GM21717 (cell line): Measurements from ENCODE around the gene CHN2.
"Not testable (repeated sequence)": the region's sequence is repeated elsewhere in the genome, so short reads cannot be mapped to it uniquely, and the experiment has no call there.

Source experiments
- ATAC-seq: cut with Tn5 transposase; IDR thresholded peaks from one replicate; pipeline ENCODE4 v1.9.1; 2021; ENCODE audit warnings: mild to moderate bottlenecking, moderate library complexity; ENCODE audit not compliant: unreplicated experiment

CHN2 gene

DNA sequence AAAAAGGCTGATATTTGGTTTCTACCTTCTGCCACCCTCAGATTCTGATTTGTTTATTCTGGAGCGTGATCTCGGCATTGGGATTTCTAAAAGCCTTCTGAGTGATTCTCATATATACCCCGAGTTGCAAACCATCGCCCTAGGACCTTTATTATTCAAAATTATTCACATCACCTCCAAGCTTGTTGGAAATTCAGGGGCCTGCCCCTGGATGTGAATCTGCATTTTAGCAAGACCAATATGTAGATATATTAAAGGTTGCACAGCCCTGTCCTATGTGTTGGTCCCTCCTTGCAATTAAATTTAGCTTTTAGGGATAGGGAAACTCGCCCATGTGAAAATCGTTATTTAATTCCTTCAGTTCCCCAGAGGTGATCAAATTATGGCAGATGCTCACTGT, 9.0 kb upstream of the CHN2 start:
- ATAC-seq, result no peak

DNA sequence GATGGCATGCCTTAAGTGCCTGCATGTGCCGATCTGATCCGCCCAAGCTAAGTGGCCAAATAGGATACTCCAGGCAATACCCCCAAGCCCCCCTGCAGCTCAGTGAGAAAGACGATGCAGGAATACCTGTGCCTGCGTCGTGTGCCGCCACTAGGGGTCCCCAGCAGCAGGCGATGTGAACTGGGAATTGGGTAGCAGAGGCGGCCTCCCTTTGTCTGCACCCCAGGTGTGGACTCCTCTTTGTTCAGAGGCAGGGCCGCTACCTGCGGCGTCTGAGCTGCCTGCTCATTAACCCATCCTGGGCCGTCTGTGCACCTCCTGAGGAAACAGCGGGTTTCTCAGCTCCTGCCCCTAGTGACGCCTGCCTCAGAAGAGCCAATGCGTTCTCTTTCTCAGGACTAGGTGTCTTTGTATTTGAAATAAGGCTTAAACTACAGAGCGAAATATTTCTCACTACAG, 4.8 kb upstream of the CHN2 start:
- no peak for ATAC-seq

DNA sequence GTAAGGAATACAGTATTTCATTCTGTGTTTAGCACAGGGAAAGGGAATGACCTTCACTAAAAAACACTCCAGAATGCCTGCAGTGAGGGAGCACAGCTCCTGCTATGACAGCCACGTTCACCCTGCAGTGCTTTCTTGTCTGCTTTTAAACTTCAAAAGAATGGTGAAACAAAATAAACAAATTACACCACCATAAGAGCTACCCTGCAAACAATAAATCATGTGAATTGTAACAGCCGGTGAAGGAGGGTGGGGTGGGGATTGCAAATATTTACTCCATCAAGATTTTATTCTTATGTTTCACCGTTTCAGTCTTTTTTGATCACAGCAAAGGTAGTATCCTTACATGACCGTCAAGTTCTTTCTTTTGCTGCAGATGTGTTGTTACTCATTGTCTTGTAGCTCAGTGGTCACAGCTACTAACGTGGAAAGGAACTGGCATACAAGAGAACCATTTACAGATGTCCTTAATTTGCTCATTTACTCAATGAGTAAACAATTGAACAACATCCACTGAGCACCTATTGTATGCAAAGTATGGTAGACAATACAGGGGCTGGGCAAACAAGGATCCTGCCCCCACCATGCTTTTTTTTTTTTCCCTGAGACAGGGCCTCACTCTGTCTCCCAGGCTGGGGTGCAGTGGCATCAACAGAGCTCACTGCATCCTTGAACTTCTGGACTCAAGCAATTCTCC, 4.1 kb upstream of the CHN2 start:
- no peak for ATAC-seq

DNA sequence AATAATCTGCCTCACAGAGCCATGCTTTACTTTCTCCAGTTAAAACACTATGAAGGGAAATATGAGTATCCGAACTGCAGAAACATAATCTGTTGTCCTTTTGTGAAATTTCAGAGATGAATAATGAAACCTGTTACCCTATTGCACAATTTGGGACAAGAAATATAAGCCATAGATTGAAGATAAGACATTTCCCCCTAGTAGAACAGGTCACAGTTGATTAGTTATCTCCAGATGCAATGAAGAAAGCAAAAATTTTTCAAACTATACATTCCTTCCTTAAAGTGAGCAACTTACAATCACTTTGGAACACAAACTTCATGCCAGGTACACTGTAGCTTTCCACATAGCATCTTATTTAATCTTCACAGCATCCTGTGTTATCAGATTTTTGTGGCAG, 2.3 kb upstream of the CHN2 start:
- no peak for ATAC-seq

DNA sequence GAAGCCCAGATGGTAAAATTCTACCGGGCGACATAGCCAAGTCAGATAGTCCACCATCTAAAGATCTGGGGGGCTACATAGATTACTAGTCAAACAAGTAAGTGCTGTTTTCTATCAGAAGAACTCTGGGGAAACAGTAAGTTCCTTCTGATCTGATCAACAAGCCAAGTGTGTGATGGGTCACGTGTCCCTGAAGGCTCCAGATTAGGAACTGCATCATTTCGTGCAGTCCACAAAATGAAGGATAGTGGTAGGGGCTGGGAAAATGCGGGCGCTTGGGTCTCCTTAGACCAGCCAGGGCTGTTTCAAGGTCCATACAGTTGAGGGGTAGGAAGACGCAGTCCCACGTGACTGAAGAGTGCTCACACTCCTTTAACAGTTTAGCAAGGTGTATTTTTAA, 1.8 kb upstream of the CHN2 start:
- ATAC-seq, result no peak

DNA sequence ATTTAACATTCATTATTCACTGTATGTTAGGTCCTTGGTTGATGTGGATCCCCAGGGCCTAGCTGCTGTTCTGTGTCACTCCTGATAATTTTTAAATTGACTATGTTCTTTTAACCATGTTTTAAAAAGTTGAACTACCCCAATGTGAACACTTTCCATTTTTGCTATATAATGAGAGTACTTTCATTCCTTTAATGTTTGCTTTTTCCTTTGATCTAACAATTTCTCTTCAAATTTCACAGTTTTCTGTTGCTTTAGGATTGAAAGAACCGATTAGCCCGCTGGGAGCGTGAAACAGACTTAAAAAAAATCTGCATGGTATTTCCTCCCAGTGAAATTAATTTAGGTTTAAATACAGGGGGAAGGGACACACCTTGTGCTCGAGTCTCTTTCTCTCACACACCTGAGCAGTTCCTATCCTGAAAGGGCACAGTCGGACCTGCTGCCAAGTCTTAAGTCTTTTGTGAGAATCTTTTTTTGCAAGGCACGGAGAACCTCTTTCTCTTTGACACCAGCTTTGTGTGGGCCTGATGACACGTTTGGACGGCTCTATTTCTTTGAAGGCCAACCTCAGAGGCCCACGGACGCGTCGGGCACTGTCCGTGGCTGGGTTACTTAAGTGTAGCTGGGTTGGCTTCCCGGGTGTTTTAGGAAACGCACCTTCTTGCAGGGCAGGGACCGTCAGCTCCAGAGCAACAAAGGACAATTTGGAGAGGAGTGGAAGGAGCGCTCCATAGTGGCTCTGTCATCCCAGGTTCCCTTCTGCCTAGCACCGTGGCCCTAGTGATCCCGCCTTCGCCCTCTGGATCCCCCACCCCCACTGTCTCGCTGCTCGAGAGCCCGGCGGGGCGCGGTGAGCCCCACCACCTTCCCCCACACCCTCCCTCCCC, 1.0 kb upstream of the CHN2 start:
- no peak for ATAC-seq

DNA sequence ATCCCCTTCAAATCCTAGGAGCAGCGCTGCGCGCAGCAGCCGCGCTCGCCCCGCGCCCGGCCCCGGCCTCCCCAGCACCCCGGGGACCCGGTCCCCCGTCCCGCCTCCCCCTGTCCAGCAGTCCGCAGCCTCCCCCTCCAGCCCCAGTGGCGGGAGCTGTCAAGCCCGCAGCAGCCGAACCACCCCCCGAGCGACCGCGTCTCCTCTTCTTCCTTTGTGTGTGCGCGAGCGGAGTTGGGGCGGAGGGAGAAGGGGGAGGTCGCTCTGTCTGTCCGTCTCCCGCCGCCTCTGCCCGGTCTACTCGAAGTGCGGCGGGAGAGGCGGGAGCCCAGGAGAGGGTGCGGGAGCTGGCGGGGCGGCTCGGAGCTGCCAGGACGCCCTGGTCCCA, 375 bp upstream of the CHN2 start:
- ATAC-seq, result no peak

DNA sequence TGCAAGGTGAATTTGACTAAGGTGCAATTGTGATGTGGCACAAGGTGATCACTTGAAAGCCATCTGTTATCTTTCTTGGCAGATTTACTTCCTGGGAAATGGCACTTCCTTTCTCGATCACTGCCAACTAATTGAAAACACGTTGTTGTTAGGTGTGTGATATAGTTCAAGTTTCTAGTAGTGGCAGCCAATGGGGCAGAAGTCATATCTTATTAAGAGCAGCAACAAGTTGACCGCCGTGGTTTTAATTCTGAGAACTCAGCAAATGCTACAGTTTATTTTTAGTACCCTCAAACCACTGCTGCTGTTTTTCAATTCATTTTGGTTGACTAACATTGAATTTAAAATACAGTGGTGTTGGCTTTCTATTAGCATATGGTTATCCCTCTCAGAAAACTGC, 1.6 kb downstream of the CHN2 start:
- ATAC-seq, result no peak

DNA sequence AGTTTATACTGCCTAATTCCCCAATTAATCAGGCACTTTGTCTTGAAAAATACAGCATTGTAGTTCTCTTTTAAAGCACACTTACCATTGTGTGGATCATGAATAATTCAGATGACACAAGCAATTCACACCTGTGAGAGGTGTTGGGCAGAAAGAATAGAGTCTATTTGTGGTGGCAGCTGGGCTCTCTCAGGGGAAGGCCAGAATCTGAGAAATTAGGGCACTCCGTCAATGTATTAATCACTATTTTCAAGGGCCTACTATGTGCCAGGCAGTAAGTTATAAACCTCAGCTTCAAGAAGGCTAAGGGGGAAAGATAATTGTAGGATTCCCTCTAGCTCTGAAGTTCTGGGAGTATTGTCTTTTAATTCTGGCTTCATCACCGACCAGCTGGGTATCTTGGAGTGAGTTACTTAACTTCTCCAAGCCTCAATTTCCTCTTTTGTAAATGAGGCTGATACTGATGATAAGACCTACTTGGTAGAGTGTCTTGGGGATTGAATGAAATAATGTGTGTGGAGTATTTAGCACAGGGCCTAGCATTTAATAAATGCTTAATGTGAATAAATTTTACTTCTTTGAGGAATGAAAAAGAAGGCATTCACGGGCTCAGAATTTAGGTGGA, 2.5 kb downstream of the CHN2 start:
- ATAC-seq, result no peak

DNA sequence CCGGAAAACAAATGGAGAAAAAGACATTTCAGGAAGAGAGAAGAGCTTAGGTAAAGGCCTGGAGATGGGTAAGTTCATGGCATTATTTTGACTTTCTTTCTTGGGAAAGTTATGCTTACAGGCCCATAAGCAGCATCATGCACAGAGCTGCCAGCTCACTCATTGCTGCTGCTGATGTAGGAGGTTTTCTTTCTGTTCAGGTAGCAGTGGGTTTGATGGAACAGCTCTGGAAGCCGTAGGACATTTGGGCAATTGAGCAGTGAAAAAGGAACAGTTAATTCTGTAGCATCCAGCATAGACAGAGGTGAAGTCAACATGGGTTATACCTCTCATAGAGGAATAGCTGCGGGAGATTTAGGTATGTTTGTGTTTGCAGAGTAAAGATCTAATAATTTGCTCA, 3.3 kb downstream of the CHN2 start:
- ATAC-seq, result no peak

DNA sequence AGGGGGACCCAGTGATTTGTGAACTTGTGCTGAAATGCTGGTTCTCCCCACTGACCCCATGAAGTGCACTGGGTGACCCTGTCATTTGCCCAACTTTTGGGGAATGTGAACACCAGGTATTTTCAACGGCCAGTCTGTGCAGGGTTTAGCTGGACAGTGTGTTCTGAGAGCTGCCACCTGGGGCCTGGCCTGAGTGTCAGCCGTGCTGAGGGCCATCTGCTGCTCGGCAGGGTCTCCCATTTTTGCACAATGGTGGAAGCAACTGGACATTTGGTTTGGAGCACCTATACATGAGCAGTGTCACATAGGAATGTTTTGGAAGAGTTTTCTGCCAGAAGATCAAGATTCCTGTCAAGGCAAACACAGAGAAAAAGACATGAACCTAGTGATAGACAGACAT, 5.2 kb downstream of the CHN2 start:
- ATAC-seq, result no peak

DNA sequence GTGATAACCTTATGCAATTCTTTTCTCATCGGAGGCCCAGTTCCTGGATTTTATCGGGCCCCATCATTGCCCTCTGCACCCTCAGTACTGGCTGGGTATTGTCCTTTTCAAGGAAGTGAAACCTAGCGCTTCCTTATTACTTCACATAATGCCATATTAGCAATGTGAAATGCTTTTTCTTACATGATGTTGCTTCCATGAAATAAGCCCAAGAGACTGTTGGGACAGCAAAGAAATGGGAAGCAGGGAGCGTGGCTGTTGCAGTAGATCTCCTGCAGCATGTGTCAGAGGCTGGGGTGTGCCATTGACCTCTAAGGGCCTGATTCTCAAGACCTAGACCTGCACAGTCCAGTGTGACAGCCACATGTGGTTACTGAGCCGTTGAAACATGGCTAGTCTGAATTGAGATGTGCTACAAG, 8.1 kb downstream of the CHN2 start:
- no peak for ATAC-seq

DNA sequence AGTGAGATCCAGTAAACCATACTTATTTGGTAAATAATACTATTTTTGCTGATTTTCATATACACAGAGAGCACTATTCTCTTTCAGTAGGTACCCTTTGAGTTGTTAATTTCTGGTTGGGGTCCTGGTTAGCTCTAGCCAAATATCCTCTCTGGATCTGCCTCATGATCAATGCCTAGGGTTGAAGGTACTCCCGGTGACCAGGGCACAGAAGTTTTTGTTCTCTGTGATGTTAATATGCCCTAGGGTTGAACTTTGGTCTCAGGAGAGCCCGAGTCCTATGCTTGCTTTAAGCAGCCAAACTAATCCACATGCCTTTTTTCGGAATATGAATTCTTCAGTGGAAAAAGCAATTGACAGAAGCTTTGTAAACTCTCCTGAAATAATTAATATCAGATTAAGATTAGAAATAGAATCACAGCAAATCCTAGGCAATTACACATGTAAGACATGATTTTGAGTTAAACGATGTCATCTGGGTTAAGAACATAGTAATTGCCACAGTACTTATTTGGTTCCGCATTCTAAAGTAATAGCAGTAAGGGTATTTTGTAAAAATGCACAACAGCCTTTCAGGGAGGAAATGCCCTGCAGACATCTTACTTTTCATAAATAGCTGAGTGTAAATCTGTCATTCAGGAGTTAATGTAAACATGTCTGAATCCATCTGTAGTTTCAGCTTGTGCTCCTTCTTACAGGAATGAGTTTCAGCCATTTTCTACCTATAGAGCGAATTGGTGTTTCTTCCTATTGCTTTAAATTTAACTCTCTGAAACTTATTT, 10.1 kb downstream of the CHN2 start:
- ATAC-seq, result no peak

DNA sequence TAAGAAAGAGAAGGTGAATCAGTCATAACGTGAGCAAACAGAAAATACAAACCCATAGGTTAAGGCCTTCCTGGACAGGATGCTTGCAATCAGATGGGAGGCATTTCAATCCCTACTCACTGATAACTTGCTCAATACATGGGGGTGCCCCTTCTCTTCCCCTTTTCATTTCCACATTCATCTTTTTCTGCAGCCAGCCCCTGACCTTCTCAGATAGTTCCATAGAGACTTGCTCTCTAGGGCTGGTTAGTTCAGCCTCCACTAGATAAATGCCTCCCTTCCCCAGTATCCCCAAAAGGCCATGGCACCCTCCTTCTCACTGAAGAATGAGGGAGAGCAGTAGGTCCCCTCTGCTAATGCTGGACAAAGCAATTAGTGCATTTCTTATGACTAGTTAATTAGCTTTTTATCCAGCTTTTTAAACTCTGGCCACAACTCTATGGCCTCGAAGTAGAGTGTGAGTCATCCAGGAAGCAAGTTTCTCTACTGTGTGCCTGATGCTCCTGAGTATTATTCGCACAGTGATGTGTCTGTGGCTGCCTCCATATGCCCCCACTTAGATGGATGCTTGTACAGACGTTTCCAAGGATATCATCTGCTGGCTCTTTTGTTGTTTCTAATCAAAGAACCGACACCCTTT, 12.7 kb downstream of the CHN2 start:
- ATAC-seq, result no peak

DNA sequence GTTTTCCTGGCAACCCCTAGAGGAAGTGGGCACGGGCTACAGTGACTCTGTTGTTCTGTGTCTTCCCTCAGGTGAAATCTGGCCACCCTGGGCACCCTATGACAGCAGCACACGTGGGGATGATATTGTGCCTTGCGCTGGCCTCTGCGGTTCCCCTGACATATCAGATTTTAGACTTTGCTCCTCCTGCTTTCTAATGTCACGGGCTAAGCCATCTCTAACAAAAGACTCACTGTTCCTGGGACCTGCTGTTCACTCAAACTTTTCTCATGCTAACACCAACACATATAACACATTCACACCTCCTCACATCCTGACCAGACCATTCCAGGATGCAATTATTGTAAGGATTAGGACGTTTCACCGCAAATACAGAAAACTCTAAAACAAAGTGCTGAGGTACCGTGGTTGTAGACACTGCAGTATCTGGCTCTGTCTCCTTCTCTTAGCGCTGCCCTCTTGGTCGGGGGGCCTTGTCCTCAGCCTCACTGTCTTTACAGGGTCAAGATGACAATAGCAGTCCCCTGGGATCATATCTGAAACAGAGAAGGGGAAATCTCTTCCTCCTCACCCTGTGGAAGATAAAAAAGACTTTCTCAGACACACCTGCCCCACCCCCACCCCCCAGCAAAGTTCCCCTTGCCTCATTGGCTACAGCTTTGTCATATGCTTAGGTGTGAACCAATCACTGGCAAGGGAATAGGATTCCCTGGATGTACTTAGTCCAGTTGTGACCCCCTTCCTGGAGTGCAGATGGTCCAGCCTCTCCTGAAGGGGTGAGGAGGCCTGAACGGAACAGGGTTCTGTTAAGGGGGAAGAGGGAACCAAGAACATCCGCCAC, 14.1 kb downstream of the CHN2 start:
- no peak for ATAC-seq

DNA sequence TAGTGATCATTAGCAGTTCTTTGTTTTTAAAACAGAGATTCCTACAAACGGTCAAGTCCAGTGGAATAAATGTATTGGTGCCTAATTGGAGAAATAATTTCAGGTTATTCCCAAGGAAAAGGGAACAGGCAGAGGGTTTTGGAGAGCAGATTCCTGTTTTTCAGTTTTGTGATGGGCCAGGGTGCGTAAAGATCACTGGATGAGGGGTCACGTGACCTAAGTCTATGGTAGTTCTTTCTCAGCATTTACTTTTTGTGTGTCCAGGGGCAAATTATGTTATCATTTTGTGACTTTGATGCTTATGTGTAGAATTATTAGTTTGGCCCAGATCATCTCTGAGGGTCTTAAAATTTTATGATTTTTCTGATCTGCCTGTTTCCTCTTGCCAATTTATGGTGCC, 15.2 kb downstream of the CHN2 start:
- no peak for ATAC-seq

DNA sequence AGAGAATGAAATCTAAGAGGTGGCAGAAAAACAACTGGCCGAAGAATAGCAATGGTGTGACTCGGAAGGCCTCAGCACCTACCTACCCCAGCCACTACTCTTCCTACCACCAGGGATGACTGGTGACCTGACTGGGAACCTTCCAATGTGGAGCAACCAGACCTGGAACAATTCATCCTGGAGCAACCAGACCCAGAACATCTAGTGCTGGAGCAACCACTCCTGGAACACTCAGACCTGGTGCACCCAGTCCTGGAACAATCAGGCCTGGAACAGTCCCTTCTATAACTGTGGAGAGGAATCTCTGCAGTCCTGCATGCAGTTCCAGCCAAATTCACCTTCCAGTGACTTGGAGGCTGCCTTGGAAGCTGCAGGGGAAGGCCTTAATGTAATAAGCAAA, 18.2 kb downstream of the CHN2 start:
- ATAC-seq, result not testable (repeated sequence)

DNA sequence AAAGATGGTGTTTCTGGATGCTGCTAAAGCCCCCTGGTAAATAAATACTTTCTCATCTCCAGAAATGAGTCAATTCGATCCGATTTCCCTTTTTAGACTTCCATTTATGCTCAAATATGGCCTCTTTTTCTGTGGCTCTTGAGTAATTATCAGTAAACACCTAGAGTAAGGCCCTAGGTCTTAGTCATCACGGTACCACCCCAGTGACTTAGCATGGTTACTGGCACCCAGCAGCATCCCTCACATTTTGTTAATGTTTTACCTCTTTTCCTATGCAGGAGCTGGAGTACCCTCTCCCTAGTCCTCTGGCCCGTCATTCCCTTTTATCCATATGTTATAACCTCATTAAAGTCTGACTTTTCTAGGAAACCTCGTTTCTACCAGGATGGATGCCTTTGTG, 19.5 kb downstream of the CHN2 start:
- ATAC-seq, result no peak

DNA sequence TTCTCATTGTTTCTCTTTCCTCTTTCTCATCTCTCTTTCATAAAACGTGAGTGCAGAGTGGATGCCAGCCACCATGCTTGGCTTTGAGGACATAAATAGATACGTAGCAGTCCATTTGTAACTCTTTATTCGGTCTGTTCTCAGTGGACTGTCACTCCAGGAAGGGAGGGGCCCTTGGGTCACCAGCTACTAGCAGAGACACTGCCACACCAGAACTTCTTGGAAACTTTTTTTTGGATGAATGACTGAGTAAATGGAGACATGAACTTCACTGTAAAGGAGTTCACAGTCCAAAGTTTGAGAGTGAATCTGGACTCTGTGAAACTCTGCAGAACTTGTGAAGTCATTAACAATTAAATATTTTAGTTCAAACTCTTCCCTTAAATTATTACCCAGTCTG, 20.2 kb downstream of the CHN2 start:
- no peak for ATAC-seq

DNA sequence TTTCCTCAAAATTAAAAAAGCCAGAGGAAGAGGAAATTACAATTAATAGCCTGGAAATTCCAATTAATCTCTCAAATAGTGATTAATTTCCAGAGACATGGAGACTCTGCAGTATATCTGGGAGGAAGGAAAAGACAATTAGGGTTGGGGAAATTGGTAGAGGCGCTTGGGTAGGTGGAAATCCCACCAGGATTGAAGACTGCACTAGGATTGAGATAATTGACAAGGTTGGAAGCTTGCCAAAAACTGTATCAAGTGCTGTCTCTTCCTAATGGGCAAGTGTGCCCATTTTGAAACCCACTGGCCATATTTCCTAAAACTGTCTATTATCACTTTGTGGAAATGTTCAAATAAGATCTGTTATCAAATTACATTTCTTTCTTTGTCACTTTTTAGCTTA, 21.6 kb downstream of the CHN2 start:
- no peak for ATAC-seq
